NCI-H1048 (cell line): ENCODE data around the gene UPF2.

ENCODE experiments used
- DNase-seq: peaks from one replicate; lab custom pipeline; 2025; lab: John Stamatoyannopoulos, UW

Gene UPF2

GRCh38 chr10:11959966-11960365, 82.6 kb downstream of the UPF2 start:
- DNase-seq = no peak

GRCh38 chr10:11958956-11959355, 83.7 kb downstream of the UPF2 start:
- no peak for DNase-seq

- DNase-seq = no peak
Measured at GRCh38 chr10:11951695-11952094, 90.9 kb downstream of the UPF2 start.

GRCh38 chr10:11950325-11951018, 92.1 kb downstream of the UPF2 start:
- DNase-seq = peak; percentile 27

- no peak for DNase-seq
Measured at GRCh38 chr10:11949152-11949551, 93.5 kb downstream of the UPF2 start.

- no peak for DNase-seq
Measured at GRCh38 chr10:11946652-11947051, 96.0 kb downstream of the UPF2 start.

GRCh38 chr10:11936389-11937152, 106.0 kb downstream of the UPF2 start:
- DNase-seq = no peak

GRCh38 chr10:11934262-11934661, 108.3 kb downstream of the UPF2 start:
- no peak for DNase-seq

GRCh38 chr10:11933577-11934223, 108.9 kb downstream of the UPF2 start:
- no peak for DNase-seq

- no peak for DNase-seq
Measured at GRCh38 chr10:11931038-11931437, 111.6 kb downstream of the UPF2 start.

- DNase-seq = no peak
Measured at GRCh38 chr10:11930312-11930978, 112.2 kb downstream of the UPF2 start.

GRCh38 chr10:11927746-11928145, 114.9 kb downstream of the UPF2 start:
- no peak for DNase-seq

GRCh38 chr10:11921800-11922392, 120.7 kb downstream of the UPF2 start:
- no peak for DNase-seq

GRCh38 chr10:11919271-11919670, 123.3 kb downstream of the UPF2 start:
- DNase-seq = no peak

GRCh38 chr10:11918384-11918783, 124.2 kb downstream of the UPF2 start:
- DNase-seq = no peak

- DNase-seq = no peak
Measured at GRCh38 chr10:11913079-11913641, 129.4 kb downstream of the UPF2 start.

- DNase-seq = no peak
Measured at GRCh38 chr10:11910102-11910501, 132.5 kb downstream of the UPF2 start.

GRCh38 chr10:11909618-11910017, 133.0 kb downstream of the UPF2 start:
- no peak for DNase-seq

GRCh38 chr10:11908991-11909390, 133.6 kb downstream of the UPF2 start:
- no peak for DNase-seq

- DNase-seq = no peak
Measured at GRCh38 chr10:11908536-11908935, 134.1 kb downstream of the UPF2 start.

- no peak for DNase-seq
Measured at GRCh38 chr10:11907914-11908313, 134.7 kb downstream of the UPF2 start.

- DNase-seq = no peak
Measured at GRCh38 chr10:11906714-11907113, 135.9 kb downstream of the UPF2 start.
